GM21528 (cell line): ENCODE data around the gene APOA1.

ENCODE experiments used
- ATAC-seq: cut with Tn5 transposase; IDR thresholded peaks from one replicate; pipeline ENCODE4 v1.9.1; 2021; ENCODE audit warnings: mild to moderate bottlenecking, moderate library complexity; ENCODE audit not compliant: unreplicated experiment, low FRiP score

APOA1 gene

GRCh38 chr11:116837231-116838091, at the start of gene APOA1:
APOA1 (minus strand) TSS chr11:116837622; CDS start chr11:116837387, 235 bp downstream.
- ATAC-seq = no peak

DNA sequence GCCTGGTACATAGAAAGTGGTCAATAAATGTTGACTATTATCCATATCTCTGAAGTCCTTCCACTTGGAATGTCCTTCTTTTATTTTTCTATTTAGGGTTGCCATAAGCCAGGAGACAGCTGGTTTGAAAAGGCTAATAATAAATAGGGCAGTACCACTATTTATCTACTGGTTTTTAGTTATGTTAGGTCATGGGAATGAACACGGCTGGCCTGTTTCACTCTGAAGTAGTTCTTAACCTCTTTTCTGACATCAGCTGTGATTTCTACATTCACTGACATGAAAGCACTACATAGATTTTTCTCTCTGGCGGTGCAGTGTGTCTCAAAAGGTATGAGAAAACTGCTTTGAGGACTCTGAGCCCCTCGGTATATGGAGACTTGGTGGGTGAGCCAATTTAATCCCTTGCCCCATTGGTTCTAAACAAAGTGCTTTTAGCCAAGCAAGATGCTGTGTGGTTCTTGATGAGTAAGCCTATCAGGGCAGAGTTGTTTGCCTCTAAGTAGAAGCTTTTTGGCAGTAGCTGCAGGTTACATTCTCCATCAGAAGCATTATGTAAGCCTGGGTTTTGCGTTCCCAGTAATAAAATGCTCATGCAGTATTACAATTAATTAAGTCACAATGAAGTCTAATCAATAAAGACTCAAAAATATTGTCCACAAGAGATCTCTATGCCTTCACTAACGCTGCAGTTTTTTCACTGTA, 48.7 kb upstream of the APOA1 start:
- no peak for ATAC-seq

DNA sequence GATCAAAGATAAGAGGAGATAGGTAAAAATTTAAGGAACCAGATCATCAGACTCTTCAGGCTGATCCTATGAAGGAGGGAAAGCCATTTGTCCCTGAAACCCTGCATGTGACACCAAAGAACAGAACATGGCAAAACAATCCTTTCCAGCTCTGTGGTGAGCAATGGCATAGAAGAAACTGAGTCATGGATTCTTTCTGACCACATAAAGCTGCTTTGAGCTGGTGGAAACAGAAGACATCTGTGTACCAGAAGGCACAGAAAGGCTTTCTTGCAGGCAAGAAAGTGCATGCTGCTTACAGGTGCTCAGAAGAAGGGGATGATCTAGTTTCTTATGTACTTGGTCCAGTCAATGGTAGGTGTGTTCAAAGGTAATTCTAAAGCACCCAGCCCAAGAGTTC, 45.0 kb upstream of the APOA1 start:
- ATAC-seq = no peak

- no peak for ATAC-seq
These were observed 43.7 kb upstream of the APOA1 start for GRCh38 chr11:116881143-116881542.

DNA sequence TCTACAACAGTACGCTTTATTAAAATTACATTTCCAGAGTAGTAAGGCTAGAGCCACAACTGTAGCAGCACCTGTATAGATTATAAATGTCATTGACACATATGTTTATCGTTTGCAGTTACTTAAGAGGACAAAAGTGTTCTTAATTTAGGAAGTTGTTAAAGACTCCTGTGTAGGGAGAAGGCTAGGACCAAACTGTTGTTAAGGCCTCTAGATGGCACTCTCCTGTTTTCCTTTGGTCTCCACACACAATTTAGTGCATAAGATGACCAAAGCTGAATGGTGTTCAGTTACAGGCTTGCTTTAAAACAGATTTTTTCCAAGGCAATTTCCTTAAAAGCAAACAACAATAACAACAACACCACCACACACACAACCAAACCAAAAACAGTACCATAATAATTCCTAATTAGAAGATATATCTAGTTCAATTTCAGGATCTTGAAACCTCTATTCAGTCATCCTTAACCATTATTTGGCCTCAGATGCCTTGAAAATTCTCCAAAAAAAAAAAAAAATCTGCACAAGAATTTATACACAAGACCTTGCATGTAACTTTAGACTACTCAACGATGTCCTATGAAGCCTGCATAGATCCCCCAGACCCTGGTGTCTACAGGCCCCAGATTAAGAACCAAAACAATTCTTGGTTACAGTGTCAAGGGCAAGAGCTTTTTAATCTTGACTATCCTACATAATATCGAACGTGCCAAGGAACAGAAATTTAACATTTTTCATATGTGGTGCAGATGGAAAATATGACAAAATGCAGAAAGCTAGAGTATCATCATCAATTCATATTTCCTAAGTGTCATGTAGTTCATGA, 42.6 kb upstream of the APOA1 start:
- ATAC-seq = no peak

DNA sequence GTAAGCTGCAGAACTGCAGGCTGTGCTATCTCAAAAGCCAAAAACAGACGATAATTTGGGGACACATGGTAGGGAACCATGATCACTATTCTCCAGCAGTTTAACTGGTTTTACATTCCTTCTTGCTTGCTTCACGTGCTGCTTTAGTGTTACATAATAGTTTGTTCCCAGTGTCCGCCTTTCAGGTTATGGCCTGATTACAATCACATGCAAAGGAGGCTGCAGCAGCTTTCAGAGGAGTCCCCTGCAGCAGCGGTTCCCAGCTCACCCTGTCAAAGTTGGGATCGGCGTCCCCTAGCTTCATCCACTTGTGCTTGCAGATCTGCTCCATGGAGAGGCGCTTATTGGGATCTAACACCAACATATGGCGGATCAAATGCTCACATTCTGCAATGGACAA, 39.2 kb upstream of the APOA1 start:
- no peak for ATAC-seq

- no peak for ATAC-seq
These were observed 37.8 kb upstream of the APOA1 start for GRCh38 chr11:116875194-116875593.

DNA sequence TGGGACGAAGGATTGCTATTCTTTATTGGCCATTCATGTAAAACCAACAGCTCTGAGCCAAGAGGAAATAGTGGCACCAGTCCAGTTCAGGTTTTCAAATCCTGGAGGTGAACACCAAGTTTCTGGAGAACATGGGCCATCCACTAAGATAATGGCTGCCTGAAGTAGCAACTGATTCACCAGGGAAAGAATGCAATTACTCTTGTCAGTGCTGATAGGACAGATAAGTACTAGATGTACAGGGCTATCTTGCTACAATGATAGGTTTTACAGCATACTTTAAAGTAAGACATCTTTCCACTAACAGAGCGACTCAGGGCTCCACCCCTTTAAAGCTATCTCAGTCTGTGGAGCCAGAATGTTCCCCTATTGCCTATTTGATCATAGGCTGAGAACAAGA, 36.8 kb upstream of the APOA1 start:
- no peak for ATAC-seq

DNA sequence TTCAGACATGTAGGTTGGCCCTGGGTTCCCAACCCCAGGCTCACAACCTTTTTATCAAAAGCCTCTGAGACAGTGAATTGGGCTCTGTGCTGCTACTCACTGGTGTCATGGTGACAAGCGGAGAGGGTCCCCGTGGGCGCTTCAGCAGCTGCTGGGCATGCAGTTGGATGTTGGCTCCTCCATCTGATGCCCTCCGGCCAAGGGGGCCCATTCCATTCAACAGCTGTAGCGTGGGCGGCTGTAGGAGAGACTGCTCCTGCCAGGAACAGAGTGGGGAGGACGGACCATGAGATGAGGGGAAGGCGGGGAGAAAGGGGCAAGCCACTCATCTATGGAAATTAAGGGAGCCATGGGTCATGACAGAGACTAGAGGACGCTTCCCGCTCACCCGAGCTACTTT, 36.0 kb upstream of the APOA1 start:
- no peak for ATAC-seq

DNA sequence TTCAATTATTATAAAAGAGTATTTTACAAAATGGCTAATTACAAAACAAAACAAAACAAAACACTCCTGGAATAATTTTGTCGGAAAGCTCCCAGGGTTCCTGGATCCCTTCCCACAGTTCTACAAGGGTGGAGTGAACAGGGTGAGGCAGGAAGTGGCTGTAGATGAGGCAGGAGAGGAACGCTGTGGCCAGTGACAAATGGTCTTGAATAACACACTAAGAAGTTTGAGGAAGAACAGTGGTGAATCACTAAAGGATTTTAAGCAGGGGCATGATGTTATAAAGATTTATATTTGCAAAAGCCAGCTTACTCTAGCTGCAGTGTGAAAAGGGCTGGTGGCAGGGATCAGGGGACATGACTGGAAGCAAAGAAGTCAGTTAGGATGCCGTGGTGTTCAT, 33.8 kb upstream of the APOA1 start:
- no peak for ATAC-seq

DNA sequence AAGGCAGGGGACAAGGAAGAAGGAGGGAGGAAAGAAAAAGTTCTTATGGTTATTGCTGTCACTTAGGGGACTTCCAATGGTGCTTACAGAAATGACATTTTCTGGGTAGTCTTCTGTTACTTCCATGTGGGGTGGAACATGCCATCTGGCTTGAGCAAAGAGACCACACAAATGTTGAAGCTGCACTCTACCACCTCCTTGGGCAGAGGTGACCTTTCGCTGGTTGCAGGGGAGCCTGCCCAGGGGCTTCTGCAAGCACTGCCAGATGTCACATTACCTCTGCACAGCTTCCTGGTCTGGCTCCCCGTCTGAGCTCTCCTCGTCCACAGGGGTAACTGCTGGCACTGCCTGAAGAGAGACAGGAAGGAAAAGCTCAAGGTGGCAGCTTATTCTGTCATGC, 32.6 kb upstream of the APOA1 start:
- no peak for ATAC-seq

DNA sequence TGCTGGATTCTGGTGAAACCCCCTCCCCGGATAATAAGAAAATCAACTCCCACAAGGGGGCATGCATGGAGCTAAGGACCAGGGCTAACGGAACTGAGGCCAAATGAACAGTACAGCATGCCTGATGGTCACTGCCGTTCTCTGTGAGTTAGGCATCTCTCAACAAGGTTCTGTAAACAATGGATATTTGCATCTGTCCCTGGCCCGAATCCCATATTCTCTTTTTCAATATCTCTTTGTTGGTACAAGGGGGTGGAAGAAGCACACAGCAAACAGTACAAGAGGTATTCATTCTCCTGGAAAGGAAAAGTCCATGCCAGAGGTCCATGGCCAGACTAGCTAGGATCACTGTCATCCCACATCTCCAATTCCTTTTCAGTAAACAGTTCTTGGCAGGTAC, 32.2 kb upstream of the APOA1 start:
- no peak for ATAC-seq

- ATAC-seq = no peak
These were observed 30.6 kb upstream of the APOA1 start for GRCh38 chr11:116868066-116868465.

DNA sequence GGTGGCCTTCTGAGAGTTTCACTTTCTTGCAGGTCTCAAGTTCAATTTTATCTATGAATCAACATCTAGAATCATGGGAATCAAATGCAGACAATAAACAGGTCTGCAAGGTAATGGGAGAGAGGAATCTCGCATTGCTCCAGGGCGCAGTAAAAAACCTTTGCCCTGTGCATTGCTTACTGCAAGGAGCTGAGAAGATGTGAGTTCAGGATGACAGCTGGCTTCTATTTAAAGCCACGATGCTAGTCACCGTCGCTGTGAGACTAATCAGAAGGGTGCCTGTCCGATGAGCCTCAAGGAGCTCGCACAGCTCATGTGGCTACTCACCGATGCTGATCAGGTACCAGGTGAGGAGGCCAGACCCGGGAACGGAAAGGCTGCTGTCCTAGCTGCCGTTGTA, 30.2 kb upstream of the APOA1 start:
- no peak for ATAC-seq

GRCh38 chr11:116866804-116867455, 29.5 kb upstream of the APOA1 start:
- ATAC-seq = no peak

- no peak for ATAC-seq
These were observed 28.3 kb upstream of the APOA1 start for GRCh38 chr11:116865696-116866095.

DNA sequence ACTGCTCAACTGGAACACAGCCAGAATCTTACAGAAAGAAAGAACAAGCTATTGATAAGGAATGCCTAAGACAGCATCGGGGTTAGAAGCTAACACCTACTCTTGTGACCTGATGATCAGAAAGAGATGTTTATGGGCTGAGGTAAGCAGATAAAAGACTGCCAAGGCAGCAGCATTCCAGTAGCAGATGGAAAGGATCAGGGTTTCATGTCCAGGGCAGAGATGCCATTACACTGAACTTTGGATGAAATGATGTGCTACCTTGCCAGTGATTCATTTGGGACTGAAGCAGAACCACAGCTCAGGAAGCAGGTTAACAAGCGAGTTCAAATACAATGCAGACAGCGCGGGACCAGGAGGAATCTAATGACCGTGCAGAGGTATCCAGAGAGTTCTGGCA, 27.1 kb upstream of the APOA1 start:
- ATAC-seq = no peak

DNA sequence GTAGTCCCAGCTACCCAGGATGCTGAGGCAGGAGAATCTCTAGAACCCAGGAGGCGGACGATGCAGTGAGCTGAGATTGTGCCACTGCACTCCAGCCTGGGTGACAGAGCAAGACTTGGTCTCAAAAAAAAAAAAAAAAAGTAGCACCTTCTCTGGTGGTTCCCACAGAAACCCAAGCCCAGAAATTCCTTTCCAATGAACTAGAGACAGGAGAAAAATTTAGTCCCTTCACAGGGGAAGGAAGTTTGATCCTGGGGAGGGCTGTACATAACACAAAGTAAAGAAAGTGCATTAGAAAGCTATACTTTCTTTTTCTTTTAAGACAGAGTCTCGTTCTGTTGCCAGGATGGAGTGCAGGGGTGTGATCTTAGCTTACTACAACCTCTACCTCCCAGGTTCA, 25.5 kb upstream of the APOA1 start:
- ATAC-seq = no peak

GRCh38 chr11:116862185-116862584, 24.8 kb upstream of the APOA1 start:
- ATAC-seq = no peak

GRCh38 chr11:116861539-116861938, 24.1 kb upstream of the APOA1 start:
- no peak for ATAC-seq

GRCh38 chr11:116860303-116860702, 22.9 kb upstream of the APOA1 start:
- ATAC-seq = no peak
